ENCODE results near the gene GLIS2.

DNA sequence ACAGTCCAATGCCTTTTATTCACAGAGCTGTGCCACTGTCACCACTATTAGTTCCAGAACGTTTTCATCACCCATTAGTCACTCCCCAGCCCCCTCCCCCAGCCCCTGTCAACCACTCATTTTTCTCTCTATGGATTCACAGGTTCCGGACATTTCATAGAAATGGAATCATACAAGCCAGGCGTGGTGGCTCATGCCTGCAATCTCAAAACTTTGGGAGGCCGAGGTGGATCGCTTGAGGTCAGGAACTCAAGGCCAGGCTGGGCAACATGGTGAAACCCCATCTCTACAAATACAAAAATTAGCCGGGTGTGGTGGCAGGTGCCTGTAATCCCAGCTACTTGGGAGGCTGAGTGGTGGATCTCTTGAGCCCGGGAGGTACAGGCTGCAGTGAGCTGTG is 36.0 kb downstream of the GLIS2 start:
- TF ChIP-seq GATA3 (IDR thresholded peaks at IDR 0.05; ENCODE audit: low read depth, low read length) (no peak), GATA2 (IDR thresholded peaks at IDR 0.05; ENCODE audit: low read depth, low read length) (no peak)

Data from SH-SY5Y (cell line).